ENCODE measurements around the gene RNF5.

RNF5 gene

GRCh38 chr6:32175711-32176475 is 2.3 kb upstream of the RNF5 start, which contains the start of gene AGPAT1:
Gene AGPAT1 (minus strand): TSS chr6:32176084. CDS start chr6:32171496, 4,588 bp downstream.
- WGBS, 2 experiments = 1 to 2% methylated on average over 26 to 27 of the region's 27 CpGs
- peak within 1 kb of the TSS; percentile 98 for H3K4me3 ChIP-seq (ENCODE audit: insufficient read depth, low read depth, low read length)
- H3K27ac ChIP-seq (ENCODE audit: insufficient read depth, low read depth, low read length, poor library complexity, severe bottlenecking) = peak within 1 kb of the TSS; percentile 99
- peaks cover 6% of the 10 kb centered on the region for H3K36me3 ChIP-seq (ENCODE audit: control insufficient read depth, insufficient read depth, low read length)
- no peaks in the 10 kb centered on the region for H3K27me3 ChIP-seq (ENCODE audit: control insufficient read depth, insufficient read depth, low read length, poor library complexity, severe bottlenecking)
- H3K9me3 ChIP-seq (ENCODE audit: control insufficient read depth, low read length) = no peaks in the 10 kb centered on the region
- H3K4me1 ChIP-seq (ENCODE audit: control insufficient read depth, insufficient read depth, low read length) = peaks cover 25% of the 10 kb centered on the region

- H3K4me3 ChIP-seq (ENCODE audit: insufficient read depth, low read depth, low read length) = peak overlapping the region; percentile 98
- peaks cover 25% of the 10 kb centered on the region for H3K4me1 ChIP-seq (ENCODE audit: control insufficient read depth, insufficient read depth, low read length)
- H3K9me3 ChIP-seq (ENCODE audit: control insufficient read depth, low read length) = no peaks in the 10 kb centered on the region
- 20 to 25% methylated on average over 5 of the region's 5 CpGs for WGBS, 2 experiments
- H3K27ac ChIP-seq (ENCODE audit: insufficient read depth, low read depth, low read length, poor library complexity, severe bottlenecking) = peak overlapping the region; percentile 99
- H3K27me3 ChIP-seq (ENCODE audit: control insufficient read depth, insufficient read depth, low read length, poor library complexity, severe bottlenecking) = no peaks in the 10 kb centered on the region
- peaks cover under 1% of the 10 kb centered on the region for H3K36me3 ChIP-seq (ENCODE audit: control insufficient read depth, insufficient read depth, low read length)
Observed at GRCh38 chr6:32176476-32177182, 1.6 kb upstream of the RNF5 start.

- Histone ChIP-seq H3K36me3 (ENCODE audit: control insufficient read depth, insufficient read depth, low read length) (peaks cover 4% of the 10 kb centered on the region), H3K27me3 (ENCODE audit: control insufficient read depth, insufficient read depth, low read length, poor library complexity, severe bottlenecking) (no peaks in the 10 kb centered on the region), H3K27ac (ENCODE audit: insufficient read depth, low read depth, low read length, poor library complexity, severe bottlenecking) (peak overlapping the region; percentile 99), H3K4me1 (ENCODE audit: control insufficient read depth, insufficient read depth, low read length) (peaks cover 25% of the 10 kb centered on the region), H3K9me3 (ENCODE audit: control insufficient read depth, low read length) (no peaks in the 10 kb centered on the region), H3K4me3 (ENCODE audit: insufficient read depth, low read depth, low read length) (peak overlapping the region; percentile 98)
- WGBS, 2 experiments = 0 to 1% methylated on average over 20 of the region's 20 CpGs
Observed at GRCh38 chr6:32177183-32177787, 920 bp upstream of the RNF5 start.

- Histone ChIP-seq H3K36me3 (ENCODE audit: control insufficient read depth, insufficient read depth, low read length) (peaks cover 13% of the 10 kb centered on the region), H3K4me3 (ENCODE audit: insufficient read depth, low read depth, low read length) (peak overlapping the region; percentile 98), H3K27ac (ENCODE audit: insufficient read depth, low read depth, low read length, poor library complexity, severe bottlenecking) (peak overlapping the region; percentile 99), H3K4me1 (ENCODE audit: control insufficient read depth, insufficient read depth, low read length) (peaks cover 19% of the 10 kb centered on the region), H3K27me3 (ENCODE audit: control insufficient read depth, insufficient read depth, low read length, poor library complexity, severe bottlenecking) (no peaks in the 10 kb centered on the region), H3K9me3 (ENCODE audit: control insufficient read depth, low read length) (no peaks in the 10 kb centered on the region)
- 5 to 6% methylated on average over 23 to 24 of the region's 24 CpGs for WGBS, 2 experiments
Observed at GRCh38 chr6:32178547-32179440, 589 bp downstream of the RNF5 start.

- peaks cover 14% of the 10 kb centered on the region for H3K4me1 ChIP-seq (ENCODE audit: control insufficient read depth, insufficient read depth, low read length)
- 96 to 97% methylated on average over 9 to 10 of the region's 10 CpGs for WGBS, 2 experiments
- H3K36me3 ChIP-seq (ENCODE audit: control insufficient read depth, insufficient read depth, low read length) = peaks cover 15% of the 10 kb centered on the region
- H3K4me3 ChIP-seq (ENCODE audit: insufficient read depth, low read depth, low read length) = peak overlapping the region; percentile 98
- no peak overlapping the region for H3K27ac ChIP-seq (ENCODE audit: insufficient read depth, low read depth, low read length, poor library complexity, severe bottlenecking)
- no peaks in the 10 kb centered on the region for H3K9me3 ChIP-seq (ENCODE audit: control insufficient read depth, low read length)
- H3K27me3 ChIP-seq (ENCODE audit: control insufficient read depth, insufficient read depth, low read length, poor library complexity, severe bottlenecking) = no peaks in the 10 kb centered on the region
Observed at GRCh38 chr6:32179766-32180405, 1.7 kb downstream of the RNF5 start.

- Histone ChIP-seq H3K36me3 (ENCODE audit: control insufficient read depth, insufficient read depth, low read length) (peaks cover 15% of the 10 kb centered on the region), H3K4me1 (ENCODE audit: control insufficient read depth, insufficient read depth, low read length) (peaks cover 10% of the 10 kb centered on the region), H3K9me3 (ENCODE audit: control insufficient read depth, low read length) (no peaks in the 10 kb centered on the region), H3K27me3 (ENCODE audit: control insufficient read depth, insufficient read depth, low read length, poor library complexity, severe bottlenecking) (no peaks in the 10 kb centered on the region), H3K4me3 (ENCODE audit: insufficient read depth, low read depth, low read length) (no peak overlapping the region), H3K27ac (ENCODE audit: insufficient read depth, low read depth, low read length, poor library complexity, severe bottlenecking) (no peak overlapping the region)
- 91 to 92% methylated on average over 15 of the region's 15 CpGs for WGBS, 2 experiments
Observed at GRCh38 chr6:32181148-32181702, 3.0 kb downstream of the RNF5 start.

- 94 to 95% methylated on average over 10 of the region's 10 CpGs for WGBS, 2 experiments
- Histone ChIP-seq H3K27ac (ENCODE audit: insufficient read depth, low read depth, low read length, poor library complexity, severe bottlenecking) (no peak overlapping the region), H3K4me3 (ENCODE audit: insufficient read depth, low read depth, low read length) (no peak overlapping the region), H3K9me3 (ENCODE audit: control insufficient read depth, low read length) (no peaks in the 10 kb centered on the region), H3K27me3 (ENCODE audit: control insufficient read depth, insufficient read depth, low read length, poor library complexity, severe bottlenecking) (no peaks in the 10 kb centered on the region), H3K4me1 (ENCODE audit: control insufficient read depth, insufficient read depth, low read length) (peaks cover 10% of the 10 kb centered on the region), H3K36me3 (ENCODE audit: control insufficient read depth, insufficient read depth, low read length) (peaks cover 20% of the 10 kb centered on the region)
Observed at GRCh38 chr6:32181915-32182529, 3.8 kb downstream of the RNF5 start.

GRCh38 chr6:32182555-32182981 is 4.4 kb downstream of the RNF5 start:
- WGBS, 2 experiments = 95 to 96% methylated on average over 10 of the region's 10 CpGs
- Histone ChIP-seq H3K4me1 (ENCODE audit: control insufficient read depth, insufficient read depth, low read length) (peaks cover 10% of the 10 kb centered on the region), H3K27ac (ENCODE audit: insufficient read depth, low read depth, low read length, poor library complexity, severe bottlenecking) (no peak overlapping the region), H3K9me3 (ENCODE audit: control insufficient read depth, low read length) (no peaks in the 10 kb centered on the region), H3K4me3 (ENCODE audit: insufficient read depth, low read depth, low read length) (no peak overlapping the region), H3K27me3 (ENCODE audit: control insufficient read depth, insufficient read depth, low read length, poor library complexity, severe bottlenecking) (no peaks in the 10 kb centered on the region), H3K36me3 (ENCODE audit: control insufficient read depth, insufficient read depth, low read length) (peaks cover 25% of the 10 kb centered on the region)

- no peaks in the 10 kb centered on the region for H3K9me3 ChIP-seq (ENCODE audit: control insufficient read depth, low read length)
- H3K27ac ChIP-seq (ENCODE audit: insufficient read depth, low read depth, low read length, poor library complexity, severe bottlenecking) = no peak overlapping the region
- H3K4me3 ChIP-seq (ENCODE audit: insufficient read depth, low read depth, low read length) = no peak overlapping the region
- H3K36me3 ChIP-seq (ENCODE audit: control insufficient read depth, insufficient read depth, low read length) = peaks cover 27% of the 10 kb centered on the region
- no peaks in the 10 kb centered on the region for H3K27me3 ChIP-seq (ENCODE audit: control insufficient read depth, insufficient read depth, low read length, poor library complexity, severe bottlenecking)
- peaks cover 10% of the 10 kb centered on the region for H3K4me1 ChIP-seq (ENCODE audit: control insufficient read depth, insufficient read depth, low read length)
- 90 to 96% methylated on average over 3 of the region's 3 CpGs for WGBS, 2 experiments
Observed at GRCh38 chr6:32183030-32183429, 4.8 kb downstream of the RNF5 start.

Measured in ectodermal cell (in vitro differentiated cells).